GM10847 (cell line): ENCODE data around the gene PFKP.

Experiments
- POLR2A ChIP-seq: IDR thresholded peaks from 2 replicates; pipeline ENCODE4 v1.6.1; 2011; ENCODE audit not compliant: insufficient read length; ENCODE audit errors: extremely low read depth

PFKP gene

DNA sequence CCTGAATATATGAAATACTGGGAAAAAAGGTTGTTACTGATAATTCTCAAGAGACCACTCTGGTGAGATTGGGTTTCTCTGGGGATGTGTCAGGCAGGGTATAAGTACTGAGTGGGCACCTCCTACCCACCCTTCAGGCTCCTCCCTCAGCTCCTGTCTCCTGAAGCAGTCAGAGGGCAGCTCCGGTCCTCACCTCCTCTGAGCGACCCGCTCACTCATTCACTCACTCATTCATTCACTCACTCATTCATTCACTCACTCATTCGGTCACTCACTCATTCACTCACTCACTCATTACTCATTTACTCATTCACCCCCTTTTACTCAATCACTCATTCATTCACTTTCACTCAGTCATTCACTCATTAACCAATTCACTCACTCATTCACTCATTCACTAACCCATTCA, 6.9 kb upstream of the PFKP start:
- no peak for TF ChIP-seq POLR2A

DNA sequence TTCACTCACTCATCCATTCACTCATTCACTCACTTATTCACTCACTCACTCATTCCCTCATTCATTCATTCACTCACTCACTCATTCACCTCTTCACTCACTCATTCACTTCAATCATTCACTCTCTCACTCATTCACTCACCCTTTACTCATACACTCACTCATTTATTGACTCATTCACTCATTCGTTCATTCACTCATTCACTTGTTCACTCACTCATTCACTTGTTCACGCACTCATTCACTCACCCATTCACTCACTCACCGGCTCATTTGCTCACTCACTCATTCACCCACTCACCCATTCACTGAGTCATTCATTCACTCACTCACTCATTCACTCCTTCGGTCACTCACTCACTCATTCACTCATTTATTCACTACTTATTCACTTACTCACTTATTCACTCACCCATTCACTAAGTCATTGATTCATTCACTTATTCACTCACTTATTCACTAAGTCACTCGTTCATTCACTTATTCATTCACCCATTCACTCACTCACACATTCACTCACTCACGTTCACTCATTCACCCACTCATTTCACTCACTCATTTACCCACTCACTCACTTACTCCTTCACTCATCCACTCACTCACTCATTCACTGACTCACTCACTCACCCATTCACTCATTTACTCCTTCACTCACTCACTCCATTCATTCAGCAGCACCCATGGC, 4.7 kb upstream of the PFKP start:
- no peak for TF ChIP-seq POLR2A

DNA sequence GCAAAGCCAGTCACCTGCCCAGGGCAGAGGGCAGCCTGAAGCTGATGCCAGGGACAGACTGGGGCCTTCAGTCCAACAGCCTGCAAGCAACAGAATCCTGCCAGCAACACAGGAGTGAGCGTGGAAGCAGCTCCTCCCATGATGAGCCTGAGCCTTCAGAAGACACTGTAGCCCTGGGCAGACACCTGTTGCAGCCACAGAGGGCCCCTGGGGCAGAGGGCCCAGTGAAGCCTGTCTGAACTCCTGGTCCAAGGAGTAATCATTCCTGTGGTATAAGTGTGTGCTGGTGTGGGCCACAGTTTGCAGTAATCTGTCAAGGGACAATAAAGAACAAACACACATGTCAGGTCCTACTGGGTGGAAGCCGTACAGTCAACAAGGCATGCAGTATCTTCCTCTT, 2.9 kb upstream of the PFKP start:
- TF ChIP-seq POLR2A, result no peak

DNA sequence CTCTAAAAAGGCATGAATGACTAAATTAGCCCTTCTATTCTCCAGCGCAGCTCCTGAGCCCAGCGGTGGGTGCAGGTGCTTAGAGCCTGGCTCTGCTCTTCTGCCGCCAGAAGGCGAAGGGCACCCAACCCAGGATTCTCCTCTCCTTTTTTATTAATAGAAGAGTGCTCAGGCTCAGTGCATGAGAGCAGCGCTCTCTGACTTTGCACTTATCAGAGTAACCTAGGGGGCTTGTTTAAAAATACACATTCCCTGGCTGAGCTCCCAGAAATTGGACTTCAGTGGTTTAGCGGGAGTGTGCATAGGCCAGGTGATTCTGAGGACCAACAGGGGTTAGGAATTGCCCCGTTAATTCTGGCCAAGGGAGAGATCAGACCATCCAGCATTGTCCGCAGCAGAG, 1.7 kb upstream of the PFKP start:
- TF ChIP-seq POLR2A, result no peak

DNA sequence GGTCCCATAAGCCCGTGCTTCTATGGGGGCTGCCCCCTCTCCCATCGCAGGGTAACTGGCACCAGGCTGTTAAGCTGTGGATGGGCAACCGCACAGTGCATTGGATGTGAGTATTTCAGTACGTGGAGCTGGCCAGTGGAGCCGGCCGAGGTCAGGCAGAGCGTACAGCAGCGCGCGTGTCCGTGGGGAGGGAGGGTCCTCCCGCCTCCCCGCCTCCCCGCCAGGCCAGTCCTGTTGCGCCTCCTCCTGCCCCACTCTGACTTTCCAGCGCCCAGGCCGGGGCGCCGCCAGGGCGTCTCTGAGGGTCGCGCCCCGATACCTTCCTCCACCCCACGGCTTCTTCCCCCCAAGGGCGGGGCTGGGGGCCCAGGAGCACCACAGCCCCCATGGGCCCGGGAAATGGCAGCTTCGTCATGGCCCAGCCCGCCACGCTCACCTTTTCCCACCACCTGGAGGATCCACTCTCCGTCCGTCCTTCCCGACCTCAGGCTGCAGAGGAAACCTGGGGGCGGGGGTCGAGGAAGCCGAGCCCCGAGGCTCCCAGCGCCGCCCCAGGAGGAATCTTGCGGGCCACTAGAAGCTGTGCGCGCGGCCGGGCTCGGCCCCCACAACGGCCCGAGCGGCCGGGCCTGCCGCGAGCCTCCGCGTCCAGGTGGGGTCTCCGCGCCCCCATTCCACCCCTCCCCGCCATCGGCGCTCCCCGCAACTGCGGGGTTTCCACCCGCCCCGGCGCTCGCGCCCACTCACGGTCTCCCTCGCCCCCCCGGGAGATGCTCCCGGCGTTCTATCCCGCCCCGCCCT, 831 bp upstream of the PFKP start:
- TF ChIP-seq POLR2A, result no peak

DNA sequence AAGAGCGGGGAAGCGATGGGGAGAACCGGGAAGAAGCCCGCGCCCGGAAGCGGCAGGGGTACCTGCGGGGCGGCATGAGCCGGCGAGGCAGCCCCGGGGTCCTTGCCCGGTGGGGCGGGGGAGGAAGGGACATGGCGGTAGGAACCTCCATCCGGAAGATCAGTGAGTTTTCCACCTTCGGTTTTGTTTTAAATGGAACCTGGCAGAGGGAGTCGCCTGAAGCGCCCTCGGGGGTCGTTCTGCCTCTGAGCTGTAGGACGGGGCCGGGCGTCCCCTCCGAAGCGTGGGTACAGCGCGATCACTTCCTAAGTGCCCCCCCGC, 471 bp downstream of the PFKP start:
- no peak for TF ChIP-seq POLR2A

DNA sequence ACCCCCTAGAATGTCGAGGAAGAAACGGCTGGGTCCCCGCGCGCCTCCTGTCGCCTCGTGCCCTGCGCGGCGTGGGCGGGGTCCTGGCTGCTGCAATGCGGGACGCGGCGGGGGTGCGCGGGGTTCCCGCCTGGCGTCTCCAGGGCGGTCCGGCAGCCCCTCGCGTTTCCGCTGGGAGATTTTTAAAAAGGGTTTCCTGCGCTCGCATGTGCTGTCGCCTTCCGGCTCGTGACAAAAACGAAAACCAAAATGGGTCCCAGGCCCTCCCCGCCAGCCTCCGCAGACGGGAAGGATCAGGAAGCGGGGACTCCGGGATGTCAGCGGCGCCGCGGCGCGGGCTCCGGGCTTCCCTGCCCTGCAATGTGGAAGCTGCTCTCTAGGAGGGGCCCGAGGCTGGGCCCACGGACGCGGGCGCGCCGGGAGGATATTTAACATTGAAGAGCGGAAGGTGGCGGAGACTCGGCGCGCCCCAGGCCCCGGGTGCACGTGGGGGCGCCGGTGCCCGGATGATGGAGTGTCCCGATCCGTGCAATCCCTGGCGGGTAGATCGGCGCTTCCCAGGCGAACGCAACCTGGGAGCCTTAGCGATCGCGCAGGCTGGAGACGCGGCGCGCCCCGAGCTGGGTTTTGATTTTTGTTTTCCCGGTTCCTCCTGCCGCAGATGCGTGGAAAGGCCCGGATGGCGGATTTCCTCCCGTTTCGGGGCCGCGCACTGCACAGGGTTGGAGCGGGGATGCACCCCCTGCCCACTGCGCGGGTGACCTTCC, 1.0 kb downstream of the PFKP start:
- TF ChIP-seq POLR2A, result no peak

DNA sequence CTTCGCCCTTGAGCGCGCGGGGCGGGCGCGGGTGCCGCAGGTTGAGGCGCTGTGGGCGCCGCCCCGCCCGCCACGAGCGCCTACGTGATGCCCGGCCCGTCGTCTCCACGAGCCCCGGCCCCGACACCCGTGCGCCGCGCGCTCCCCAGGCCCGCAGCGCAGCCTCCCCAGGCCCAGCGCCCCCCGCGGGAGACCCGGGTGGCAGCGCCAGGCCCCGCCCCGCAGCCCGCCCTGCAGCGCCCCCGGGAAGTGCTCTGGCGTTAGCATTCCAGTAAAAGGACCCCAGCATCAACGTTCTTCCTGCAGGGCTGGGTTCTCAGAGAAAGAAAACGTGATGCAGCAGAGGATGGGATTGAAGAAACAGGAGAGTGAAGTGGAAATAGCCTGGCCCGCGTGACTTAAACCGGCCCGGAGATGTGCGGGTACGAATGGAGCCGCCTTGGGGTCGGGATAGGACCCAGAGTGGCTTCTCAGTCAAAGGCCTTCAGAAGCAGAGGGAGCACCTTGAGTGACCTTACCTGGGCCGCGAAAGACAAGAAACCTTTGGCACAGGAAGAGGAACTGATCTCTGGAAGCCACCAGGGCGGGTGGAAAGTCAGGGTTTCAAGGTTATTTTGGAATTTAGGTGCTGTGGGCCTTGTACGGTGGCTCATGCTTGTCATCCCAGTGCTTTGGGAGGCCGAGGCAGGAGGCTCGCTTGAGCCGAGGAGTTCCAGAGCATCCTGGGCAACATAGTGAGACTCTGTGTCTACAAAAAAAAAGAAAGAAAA, 1.8 kb downstream of the PFKP start:
- no peak for TF ChIP-seq POLR2A

DNA sequence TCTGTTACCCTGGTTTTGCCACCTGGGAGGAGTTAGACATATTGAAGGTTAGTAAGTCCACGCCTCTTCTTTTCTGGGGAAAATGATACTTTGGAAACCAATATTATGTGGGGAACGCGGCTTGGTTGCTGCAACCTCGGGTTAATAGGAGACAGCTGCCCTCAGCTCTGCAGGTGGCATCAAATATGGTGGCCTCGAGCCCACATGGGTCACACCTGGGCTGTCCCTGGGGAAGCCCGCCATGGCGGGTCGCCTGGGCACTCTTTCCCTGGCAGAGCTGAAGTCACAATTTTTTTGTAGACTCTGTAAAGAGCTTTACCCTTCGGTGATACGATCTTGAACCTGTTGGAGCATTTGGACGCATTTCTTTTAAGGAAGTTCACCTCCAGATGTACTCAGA, 2.5 kb downstream of the PFKP start:
- no peak for TF ChIP-seq POLR2A

DNA sequence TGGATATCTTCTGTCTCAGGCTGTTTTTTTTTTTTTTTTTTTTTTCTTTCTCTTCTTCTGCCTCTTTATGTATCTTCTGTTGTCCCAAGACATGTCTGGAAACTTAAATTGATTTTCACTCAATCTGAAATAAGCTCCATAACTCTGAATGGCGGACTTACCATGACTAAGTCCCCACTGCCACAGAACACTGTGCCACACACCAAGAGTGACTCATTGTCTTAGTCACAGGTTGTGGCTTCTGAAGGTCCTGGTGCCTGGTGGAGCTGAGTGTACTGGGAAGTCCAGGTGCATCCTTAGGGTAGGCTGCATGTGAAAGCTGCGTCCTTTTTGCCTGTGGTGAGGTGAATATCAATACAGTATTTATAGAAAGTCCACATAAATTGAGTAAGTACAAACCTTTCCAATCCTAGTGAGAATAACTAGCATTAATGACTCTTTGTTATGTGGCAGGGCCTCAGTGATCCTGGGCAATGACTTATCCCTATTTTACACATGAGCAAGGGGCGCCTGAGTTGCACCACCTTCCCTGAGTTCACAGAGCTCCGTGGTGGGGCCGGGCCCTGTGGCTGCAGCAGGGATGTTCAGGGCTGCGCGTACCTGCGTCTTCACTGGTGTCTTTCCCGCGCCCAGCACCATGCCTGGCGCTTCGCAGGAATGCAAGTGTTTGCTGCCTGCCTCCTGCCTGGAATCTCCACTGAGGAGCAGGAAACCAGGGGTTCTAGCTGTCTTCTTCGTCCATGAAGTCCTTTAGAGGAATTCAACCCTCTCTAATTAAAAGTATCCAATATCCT, 4.3 kb downstream of the PFKP start:
- no peak for TF ChIP-seq POLR2A

DNA sequence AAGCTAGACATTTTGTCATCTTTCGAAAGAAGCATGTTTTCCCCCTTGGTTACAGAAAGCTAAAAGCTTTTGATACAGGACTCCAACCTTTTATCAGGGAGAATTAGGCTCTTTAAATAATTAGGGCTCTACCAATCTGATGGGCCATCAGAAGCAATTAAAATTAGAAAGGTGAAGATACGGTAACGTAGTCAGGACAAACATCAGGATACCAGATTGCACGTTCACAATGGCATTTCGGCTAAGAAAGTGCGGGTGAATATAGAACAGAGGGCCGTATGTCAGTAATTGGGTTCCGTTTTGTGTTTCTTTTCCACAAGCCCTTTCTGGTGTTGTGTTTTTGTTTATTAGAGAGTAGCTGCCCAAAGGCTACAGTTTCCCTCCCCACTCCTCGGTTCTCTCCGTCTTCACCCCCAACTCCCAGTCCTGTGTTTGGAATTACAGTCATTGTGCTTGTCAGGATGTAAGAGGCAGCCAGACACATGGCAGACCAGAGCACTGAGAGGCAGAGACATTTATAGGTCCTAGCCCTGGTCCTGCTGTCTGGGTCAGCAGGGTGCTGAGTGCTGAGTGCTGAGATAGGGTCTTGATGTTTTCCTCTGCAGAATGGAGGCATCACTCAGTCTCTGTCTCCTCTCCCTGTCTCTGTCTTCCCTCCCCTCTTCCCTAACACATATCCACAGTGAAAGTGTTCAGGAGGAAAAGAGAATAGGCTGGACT, 5.5 kb downstream of the PFKP start:
- no peak for TF ChIP-seq POLR2A

DNA sequence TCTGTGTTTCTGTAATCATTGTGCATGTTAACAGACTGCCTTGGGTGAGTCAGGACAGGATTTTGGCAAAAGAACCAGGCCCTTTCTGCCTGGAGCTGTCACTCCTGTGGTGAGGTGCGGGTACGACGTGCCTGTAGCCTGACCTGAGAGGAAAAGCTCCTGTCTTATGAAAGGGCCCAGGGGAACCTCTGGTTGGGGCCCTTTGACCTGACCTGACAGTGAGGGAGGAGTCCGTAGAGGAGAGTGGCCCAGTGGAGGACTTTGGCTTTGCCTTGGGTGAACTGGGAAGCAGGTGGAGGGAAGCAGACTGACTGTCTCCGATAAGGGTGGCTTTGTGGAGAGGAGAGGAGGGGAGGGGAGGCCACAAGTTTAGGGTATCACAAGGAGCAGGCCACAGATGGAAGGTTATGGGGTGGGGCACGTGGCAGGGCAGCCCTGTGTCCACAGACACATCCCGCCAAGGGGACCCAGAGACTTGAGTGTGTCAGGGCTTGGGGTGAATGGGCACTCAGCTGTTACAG, 6.9 kb downstream of the PFKP start:
- no peak for TF ChIP-seq POLR2A

DNA sequence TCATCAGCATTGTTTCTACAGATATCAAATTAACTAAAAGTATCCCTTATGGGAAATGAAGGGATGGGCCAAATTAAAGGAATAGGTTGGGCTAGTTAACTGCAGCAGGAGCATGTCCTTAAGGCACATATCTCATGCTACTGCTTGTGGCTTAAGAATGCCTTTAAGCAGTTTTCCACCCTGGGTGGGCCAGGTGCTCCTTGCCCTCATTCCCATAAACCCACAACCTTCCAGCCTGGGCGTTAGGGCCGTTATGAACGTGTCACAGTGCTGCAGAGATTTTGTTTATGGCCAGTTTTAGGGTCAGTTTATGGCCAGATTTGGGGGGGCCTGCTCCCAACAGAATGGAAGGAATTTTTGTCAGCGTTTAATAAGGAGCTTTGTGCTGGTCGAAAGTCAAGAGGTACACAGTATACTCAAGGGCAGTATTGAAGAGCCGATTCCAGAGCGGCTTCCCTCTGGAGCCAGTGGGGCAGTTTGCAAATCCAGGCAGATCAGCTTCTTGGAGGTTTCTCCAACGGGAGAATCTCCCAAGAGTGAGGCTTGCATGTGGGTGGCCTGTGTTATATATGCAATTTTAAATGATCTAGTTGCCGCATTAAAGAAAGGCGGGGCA, 7.7 kb downstream of the PFKP start:
- no peak for TF ChIP-seq POLR2A

DNA sequence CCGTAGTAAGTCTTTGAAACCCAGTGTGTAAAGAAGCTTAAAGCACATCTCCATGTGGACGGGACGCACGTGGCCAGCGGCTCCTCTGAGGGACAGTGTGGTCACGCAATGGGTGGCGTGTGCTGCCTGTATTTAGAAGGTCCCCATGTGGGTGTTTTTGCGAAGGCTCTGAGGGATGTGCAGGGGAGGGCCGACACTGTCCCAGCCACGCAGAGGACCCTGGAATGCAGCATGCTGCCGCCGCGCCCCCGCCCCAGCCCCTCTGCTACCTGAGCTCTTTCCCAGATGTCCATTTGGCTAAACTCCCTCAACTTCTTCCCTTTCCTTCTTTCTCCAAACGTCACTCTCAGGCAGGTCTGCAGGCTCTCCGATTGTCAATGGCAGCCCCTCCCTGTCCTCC, 8.8 kb downstream of the PFKP start:
- TF ChIP-seq POLR2A, result no peak

DNA sequence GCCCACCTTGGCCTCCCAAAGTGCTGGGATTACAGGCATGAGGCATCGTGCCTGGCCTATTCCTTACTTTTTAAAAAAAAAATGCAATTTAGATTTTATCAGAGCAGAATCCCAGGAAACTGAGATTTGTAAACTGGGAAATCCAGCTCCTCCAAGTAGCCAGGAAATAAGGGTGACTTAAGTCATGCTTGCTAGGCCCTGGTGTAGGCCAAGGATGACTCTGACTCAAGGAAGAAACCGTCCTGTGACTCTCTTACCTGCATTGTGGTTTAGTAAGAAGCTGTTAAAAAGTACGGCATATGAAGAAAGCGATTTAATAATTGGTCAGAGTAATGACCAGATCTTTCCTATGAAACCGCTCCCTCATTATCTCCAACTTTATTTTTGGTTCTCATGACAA, 10.2 kb downstream of the PFKP start:
- no peak for TF ChIP-seq POLR2A
